Activated gamma-delta T cell treated with anti-CD3 and anti-CD28 coated beads, Interleukin-2, amount 50 U/mL, for 16 hours (primary cell): ENCODE data around the gene ATP5F1D.
A peak's percentile ranks its signal among the peaks of the same experiment; 100 is the strongest.
"Not testable (repeated sequence)": the region's sequence is repeated elsewhere in the genome, so short reads cannot be mapped to it uniquely, and the experiment has no call there.

Source experiments
- DNase-seq: peaks from one replicate; pipeline ENCODE4 v3.0.0-alpha.2; 2020; ENCODE audit warnings: low read depth

The ATP5F1D gene

DNA sequence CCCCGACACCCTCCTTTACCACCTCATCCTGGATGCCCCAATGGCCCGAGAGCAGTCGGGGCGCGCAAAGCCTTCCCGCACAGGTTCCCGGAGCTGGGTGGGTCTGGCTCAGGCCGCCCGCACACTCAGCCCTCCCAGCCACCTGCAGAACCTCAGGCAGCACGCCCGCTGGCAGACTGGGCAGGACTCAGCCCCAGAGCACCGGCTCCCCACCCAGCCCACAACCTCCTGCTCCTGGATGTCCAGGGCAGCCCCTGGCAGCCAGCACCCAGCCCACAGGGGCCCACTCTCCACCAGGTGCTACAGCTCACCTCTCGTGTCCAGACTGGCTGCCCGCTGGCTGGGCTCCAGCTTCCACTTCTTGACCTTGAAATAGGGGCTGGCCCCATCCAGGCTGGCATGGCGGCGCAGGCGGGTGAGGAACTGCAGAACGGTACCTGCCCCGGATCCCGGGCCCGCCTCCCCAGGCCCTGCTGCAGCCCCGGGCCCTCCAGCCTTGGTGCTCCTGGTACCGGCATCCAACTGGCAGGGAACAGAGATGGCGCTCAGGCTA lies 8.4 kb upstream of the ATP5F1D start:
- no peak for DNase-seq

- no peak for DNase-seq
Measured at GRCh38 chr19:1234051-1234954, 7.2 kb upstream of the ATP5F1D start.

DNA sequence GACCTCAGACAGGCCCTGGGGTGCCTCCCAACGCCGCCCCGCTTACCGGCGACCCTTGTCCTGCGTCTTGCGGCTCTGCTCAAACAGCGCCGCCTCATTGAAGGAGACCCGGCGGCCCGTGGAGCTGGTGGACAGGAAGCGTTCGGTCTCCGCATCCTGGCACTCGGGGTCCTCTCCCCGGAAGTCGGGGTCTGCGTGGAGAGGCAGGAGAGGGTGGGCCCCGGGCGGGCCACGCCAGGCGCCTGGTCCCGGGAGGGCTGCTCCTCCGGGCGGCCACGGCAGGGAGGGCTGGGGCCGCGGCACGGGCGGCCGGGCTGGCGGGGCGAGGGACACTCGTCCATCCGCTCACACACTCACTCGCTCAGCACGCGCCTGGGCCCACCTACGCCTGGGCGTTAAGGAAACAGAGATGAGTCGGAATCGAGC lies 6.6 kb upstream of the ATP5F1D start:
- no peak for DNase-seq

DNA sequence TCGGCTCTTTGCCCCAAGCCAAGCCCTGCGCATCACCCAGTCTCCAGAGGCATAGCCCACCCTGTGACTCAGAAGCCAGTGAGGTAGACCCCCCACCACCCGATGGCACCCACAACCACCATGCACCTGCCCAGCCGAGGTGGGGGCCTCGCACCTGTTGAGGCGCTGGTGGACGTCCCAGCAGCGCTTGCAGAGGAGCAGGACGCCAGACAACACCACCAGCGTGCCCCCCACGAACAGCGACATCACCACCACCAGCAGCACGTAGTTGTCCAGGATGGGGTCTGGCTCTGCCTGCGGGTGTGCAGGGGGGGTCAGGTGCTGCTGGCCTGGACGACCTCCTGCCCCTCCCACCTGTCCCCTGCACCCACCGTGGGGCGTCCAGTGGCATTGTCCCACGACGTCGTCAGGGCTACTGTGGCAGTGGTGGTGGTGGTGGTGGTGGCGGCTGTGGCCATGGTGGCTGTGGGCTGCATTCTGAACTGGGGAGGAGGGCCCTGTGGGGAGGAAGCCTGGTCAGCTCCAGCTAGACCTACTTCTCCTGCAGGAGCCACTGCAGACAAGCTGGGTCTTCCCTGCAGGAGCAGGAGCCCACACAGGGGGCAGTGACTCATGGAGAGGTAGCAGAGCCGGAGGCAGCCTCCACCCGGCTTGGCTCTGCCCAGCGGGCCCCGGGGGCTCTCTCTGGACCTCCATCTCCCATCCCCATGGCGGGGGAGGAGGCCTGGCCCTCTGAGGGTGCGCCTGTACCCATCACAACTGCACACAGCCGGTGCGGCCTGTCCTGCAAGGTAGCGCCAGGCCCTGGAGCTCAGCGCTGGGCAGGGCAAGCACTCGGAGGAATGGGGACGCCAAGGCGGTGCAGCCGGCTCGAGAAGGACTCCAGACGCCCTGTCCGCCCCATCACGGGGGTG lies 5.7 kb upstream of the ATP5F1D start:
- no peak for DNase-seq

DNA sequence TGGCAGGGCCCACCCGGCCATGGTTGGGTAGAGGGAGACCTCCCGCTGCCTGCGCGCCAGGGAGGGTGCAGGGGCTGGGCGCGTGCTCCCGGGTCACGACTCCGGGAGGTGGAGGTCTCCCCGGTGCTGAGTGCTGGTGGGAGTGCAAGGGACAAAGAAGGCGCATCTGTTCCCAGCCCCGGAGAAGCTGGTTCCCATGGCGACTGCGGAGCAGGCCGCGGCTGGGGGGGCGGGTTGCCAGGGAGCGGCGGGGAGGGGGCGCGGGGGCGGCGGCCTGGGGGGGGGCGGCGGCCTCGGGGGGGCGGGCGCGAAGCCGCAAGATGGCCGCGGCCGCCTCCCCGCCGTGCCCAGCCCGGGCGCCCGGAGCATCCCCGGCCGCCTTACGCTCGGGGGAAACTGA lies 5.0 kb upstream of the ATP5F1D start:
- no peak for DNase-seq

DNA sequence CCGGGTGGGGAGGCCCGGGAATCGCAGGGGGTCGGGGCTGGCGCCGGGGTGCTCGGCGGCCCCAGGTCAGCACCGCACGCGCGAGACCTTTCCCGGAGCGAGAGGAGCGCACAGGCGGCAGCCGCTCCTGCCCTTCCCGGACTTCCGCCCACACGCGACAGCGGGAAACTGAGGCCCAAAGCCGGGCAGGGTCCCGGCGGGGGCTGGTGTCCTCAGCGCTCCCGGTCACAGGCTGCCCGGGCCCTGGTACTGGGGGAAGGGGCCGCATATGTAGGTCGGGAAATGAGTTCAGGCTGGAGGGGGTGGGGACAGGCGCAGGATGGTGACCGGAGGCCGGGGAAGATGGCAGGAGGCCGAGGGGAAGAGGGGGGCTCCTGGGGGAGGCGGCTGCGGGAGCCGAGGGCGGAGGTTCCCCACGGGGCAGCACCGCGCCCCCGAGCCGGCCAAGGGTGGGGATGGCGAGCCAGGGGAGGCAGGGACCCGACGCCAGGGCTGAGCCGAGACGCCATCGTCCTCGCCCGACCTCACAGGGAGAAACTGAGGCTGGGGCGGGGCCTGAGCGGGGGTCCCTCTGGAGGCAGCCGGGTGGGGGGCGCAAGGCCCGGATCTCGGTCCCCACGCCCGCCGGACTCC lies 4.4 kb upstream of the ATP5F1D start:
- DNase-seq = no peak

- no peak for DNase-seq
Measured at GRCh38 chr19:1237754-1238368, 3.7 kb upstream of the ATP5F1D start, which contains the start of gene CBARP. Gene CBARP, minus strand, starts transcription at chr19:1238005. Its CDS starts 1,905 bp downstream, at chr19:1236100.

DNA sequence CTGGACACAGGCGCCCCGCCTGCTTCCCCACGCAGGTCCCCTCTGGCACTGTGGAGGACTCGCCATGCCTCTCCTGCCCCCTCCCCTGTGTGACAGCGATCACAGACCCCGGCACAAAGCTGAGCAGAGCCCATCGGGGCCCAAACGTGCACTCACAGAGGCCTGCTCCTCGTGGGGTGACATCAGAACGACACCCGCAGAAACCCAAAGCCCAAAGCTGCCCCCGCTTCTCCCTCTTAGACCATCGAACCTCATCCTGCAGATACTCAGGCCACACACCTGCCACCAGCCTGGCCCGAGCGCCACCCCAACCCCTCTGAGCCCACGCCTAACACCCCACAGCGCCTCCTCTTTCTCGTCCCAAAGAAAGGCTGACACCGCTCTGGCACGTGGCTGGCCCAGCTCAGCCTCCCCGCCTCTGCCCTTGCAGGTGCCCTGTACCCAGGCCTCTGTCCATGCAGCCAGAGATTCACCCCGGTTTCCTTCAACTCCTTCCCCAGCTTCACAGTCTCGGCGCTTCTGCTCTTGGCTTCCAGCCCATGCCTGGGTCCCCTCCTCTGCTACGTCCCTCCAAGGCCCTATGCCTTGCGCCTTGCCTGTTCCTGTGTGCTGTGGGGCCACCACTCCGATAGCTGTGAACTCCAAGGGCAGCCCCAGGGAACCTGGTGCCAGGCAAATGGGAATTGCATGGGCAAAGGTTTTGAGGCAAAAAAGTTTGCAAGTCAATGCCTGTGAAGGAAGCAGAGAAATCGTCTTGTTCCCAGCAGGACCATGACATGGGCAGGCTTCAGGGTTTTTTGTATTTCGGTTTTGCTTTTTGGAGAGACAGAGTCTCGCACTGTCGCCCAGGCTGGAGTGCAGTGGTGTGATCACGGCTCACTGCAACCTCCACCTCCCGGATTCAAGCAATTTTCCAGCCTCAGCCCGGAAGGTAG lies 2.9 kb upstream of the ATP5F1D start:
- DNase-seq = no peak

DNA sequence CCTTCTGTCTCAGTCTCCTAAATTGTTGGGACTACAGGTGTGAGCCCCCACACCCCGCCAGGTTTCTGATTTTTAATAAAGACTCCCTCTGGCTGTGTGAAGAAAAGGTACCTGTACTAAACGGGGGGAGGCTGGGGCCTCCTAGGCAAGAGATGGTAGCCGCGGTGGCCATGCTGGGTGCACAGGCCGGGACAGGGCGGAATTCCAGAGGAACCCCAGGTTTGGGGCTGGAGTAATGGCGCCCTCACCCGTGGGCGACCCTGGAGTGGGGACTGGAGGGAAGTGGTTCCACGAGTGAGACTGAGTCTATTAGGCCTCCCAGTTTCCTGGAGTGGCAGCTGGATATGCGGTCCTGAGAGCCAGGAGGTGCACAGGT lies 2.1 kb upstream of the ATP5F1D start:
- no peak for DNase-seq

GRCh38 chr19:1239796-1240737 lies 1.5 kb upstream of the ATP5F1D start:
- peak; percentile 96 for DNase-seq

DNA sequence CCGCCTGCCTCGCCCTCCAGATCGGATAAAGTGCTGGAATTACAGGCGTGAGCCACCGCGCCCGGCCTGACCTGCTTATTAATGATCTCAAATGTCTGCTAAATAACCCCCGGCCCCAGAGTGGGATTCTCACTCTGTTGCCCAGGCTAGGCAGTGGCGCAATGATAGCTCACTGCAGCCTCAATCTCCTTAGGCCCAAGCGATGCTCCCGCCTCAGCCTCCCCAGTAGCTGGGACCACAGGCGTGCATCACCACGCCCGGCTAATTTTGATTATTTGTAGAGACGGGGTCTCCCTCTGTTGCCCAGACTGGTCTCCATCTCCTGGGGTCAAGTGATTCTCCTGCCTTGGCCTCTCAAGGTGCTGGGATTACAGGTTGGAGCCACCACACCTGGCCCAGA lies 626 bp upstream of the ATP5F1D start:
- DNase-seq = no peak

GRCh38 chr19:1243768-1244692 lies 2.5 kb downstream of the ATP5F1D start:
- DNase-seq = peak; percentile 86

GRCh38 chr19:1244693-1245451 lies 3.3 kb downstream of the ATP5F1D start:
- DNase-seq = no peak

GRCh38 chr19:1245494-1246264 lies 4.1 kb downstream of the ATP5F1D start:
- DNase-seq = no peak

DNA sequence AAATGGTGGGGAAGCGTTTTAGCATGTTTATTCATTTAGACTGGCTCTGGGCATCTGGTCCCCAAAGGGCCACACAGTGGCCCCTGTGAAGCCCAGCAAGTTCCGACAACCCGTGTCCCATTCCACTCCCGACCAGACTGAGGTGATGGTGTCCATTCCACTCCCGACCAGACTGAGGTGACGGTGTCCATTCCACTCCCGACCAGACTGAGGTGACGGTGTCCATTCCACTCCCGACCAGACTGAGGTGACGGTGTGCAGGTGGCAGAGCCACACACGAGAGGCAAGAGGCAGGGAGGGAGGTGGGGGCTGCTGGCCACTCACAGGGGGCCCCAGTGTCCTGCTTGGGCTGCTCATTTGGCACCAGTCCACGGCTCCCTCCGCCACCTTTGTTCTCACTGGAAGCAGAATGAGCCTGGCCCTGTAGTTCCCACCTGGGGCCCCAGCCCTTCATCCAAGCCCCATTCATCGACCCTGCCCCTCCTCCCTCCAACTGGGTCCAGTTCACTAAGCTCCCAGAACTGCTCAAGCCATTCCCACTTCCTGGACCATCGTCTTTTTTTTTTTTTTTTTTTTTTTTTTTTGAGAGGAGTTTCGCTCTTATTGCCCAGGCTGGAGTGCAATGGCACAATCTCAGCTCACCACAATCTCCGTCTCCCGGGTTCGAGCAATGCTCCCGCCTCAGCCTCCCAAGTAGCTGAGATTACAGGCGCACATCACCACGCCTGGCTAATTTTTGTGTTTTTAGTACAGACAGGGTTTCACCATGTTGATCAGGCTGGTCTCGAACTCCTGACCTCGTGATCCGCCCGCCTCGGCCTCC lies 4.9 kb downstream of the ATP5F1D start:
- not testable (repeated sequence) for DNase-seq

GRCh38 chr19:1247748-1248138 lies 6.2 kb downstream of the ATP5F1D start:
- no peak for DNase-seq
